Gastroesophageal sphincter (tissue), 4 donors: ENCODE data around the gene KRTAP10-2. TPM values are rescaled to one million over a fixed set of nuclear protein-coding genes. Genes with fewer than 3 reads are reported as not detected.

Source experiments
- ATAC-seq: fragments of 150-250 bp; one replicate; pipeline ENCODE4 v1.9.1; 2016; ENCODE audit warnings: mild to moderate bottlenecking, moderate library complexity
- H3K27ac ChIP-seq, 4 donors: fragments of 200-600 bp; sonication (generic) in 3 of 4; 1 replicate in 3 of 4; 2 replicates in 1 of 4; pipeline ENCODE4 v1.5.1; 2016 to 2019
- H3K27me3 ChIP-seq: fragments of 200-600 bp; sonication (generic); one replicate; pipeline ENCODE4 v1.5.1; 2019
- H3K36me3 ChIP-seq, 2 donors: fragments of 200-600 bp; sonication (generic); one replicate each; pipeline ENCODE4 v1.5.1; 2019; ENCODE audit warnings: control low read depth in 1 of 2
- H3K4me1 ChIP-seq, 3 donors: fragments of 200-600 bp; sonication (generic); 1 replicate in 2 of 3; 2 replicates in 1 of 3; pipeline ENCODE4 v1.5.1; 2016 to 2019; ENCODE audit warnings: control low read depth in 2 of 3
- H3K4me3 ChIP-seq, 2 donors: fragments of 200-600 bp; sonication (generic); one replicate each; pipeline ENCODE4 v1.5.1; 2019; ENCODE audit warnings: mild to moderate bottlenecking in 1 of 2, moderate library complexity in 1 of 2
- H3K9me3 ChIP-seq, 3 donors: fragments of 200-600 bp; sonication (generic); one replicate each; pipeline ENCODE4 v1.5.1; 2017 to 2019; ENCODE audit warnings: control low read depth in 2 of 3
- EP300 ChIP-seq: sonication (generic); formaldehyde crosslinking; IDR thresholded peaks from one replicate; pipeline ENCODE4 v1.6.1; 2017; ENCODE audit warnings: antibody characterized with exemption, mild to moderate bottlenecking
- POLR2A ChIP-seq, 2 donors: fragments of 450-650 bp; IDR thresholded peaks; one replicate each; pipeline ENCODE4 v1.6.1; 2017; ENCODE audit warnings: antibody characterized with exemption in 2 of 2, mild to moderate bottlenecking in 2 of 2, moderate library complexity in 1 of 2
- POLR2AphosphoS5 ChIP-seq: sonication (generic); formaldehyde crosslinking; IDR thresholded peaks from one replicate; pipeline ENCODE4 v1.6.1; 2017; ENCODE audit warnings: antibody characterized with exemption
- WGBS, 2 donors: methylation state at CpG; one replicate each; pipeline ENCODE4 v1.1.5; 2018; ENCODE audit warnings: low coverage in 1 of 2; 5-methylcytosine and 5-hydroxymethylcytosine counted together
- total RNA-seq, 4 donors: library from RNA; depleted of rRNA; stranded (reverse); fragments of >200 nt; gene quantifications; one replicate each; pipeline ENCODE4 v1.1.0, GENCODE V29; 2016
- TF ChIP-seq, protein P1 (sequence below), 4 experiments: fragments of 200-600 bp in 2 of 4; fragments of 450-650 bp in 2 of 4; sonication (generic) in 1 of 4; IDR thresholded peaks; one replicate each; pipeline ENCODE4 v1.5.1; 2017 to 2019; ENCODE audit warnings: antibody characterized with exemption in 4 of 4, mild to moderate bottlenecking in 2 of 4, moderate library complexity in 2 of 4

The KRTAP10-2 gene
- total RNA-seq, 4 donors from 2014 or later, result not detected

DNA sequence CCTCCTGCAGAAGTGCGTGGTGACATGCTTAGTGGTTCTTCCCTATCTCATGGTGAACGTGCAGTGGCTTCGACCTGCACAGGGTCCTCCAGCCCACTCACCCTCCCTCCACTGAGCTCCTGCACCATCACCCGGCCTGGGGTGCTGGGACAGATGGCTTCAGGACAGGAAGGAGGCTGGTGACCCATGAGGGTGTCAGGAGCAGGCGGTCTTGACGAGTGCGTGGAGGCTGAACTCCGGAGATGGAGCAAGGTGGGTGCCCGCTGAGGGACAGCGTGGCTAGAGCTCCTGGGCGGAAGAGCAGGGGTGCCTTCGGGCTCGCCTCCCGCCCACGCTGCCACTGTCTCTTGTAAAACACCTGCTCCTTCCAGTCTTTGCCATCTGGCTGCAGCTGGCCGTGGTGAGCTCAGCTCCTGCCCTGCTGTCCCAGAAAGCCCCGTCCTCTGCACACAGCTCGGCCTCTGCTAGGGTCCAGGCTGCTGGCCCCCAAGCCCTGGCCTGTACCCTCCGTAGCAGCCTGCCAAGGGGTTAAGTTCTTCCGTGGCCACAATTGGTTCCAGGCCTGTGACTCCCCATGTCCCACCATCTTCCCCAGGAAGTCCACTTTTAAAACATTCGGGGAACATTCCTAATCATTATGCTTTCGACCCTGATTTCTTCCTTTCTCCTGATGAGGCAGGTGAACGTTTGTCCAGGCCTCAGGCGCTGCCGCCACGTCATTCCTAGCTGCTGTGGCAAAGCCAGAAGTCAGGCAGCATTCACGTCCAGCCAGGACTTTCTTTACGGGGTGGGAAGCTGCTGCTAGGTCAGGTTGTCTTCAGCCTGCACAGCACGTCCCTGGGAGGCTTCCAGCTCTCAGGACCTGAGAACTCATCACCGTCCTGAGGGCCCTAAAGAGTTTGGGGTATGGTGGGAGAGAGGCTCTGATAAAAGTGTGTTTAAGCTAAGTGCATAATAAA lies 19.4 kb downstream of the KRTAP10-2 start:
- Histone ChIP-seq H3K4me1 (no peaks in the 10 kb centered on the region), H3K27me3 (peaks cover 58% of the 10 kb centered on the region), H3K4me3 (no peak overlapping the region), H3K36me3 (no peaks in the 10 kb centered on the region), H3K9me3 (no peaks in the 10 kb centered on the region), H3K27ac (no peak overlapping the region)
- no peak for ATAC-seq
- WGBS, 2 donors, result 60 to 95% methylated on average over 3 to 8 of the region's 30 CpGs
- no peak for TF ChIP-seq POLR2A (IDR thresholded peaks at IDR 0.05)
- no peak for TF ChIP-seq POLR2AphosphoS5
- TF ChIP-seq, protein P1, sequence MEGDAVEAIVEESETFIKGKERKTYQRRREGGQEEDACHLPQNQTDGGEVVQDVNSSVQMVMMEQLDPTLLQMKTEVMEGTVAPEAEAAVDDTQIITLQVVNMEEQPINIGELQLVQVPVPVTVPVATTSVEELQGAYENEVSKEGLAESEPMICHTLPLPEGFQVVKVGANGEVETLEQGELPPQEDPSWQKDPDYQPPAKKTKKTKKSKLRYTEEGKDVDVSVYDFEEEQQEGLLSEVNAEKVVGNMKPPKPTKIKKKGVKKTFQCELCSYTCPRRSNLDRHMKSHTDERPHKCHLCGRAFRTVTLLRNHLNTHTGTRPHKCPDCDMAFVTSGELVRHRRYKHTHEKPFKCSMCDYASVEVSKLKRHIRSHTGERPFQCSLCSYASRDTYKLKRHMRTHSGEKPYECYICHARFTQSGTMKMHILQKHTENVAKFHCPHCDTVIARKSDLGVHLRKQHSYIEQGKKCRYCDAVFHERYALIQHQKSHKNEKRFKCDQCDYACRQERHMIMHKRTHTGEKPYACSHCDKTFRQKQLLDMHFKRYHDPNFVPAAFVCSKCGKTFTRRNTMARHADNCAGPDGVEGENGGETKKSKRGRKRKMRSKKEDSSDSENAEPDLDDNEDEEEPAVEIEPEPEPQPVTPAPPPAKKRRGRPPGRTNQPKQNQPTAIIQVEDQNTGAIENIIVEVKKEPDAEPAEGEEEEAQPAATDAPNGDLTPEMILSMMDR (IDR thresholded peaks at IDR 0.05), result no peak
- no peak for TF ChIP-seq EP300

GRCh38 chr21:44530903-44531605 lies 20.3 kb downstream of the KRTAP10-2 start:
- Histone ChIP-seq H3K9me3 (no peaks in the 10 kb centered on the region), H3K4me1 (no peaks in the 10 kb centered on the region), H3K4me3 (no peak overlapping the region), H3K27ac (no peak overlapping the region), H3K36me3 (no peaks in the 10 kb centered on the region), H3K27me3 (peaks cover 58% of the 10 kb centered on the region)
- 89 to 93% methylated on average over 3 to 8 of the region's 23 CpGs for WGBS, 2 donors
- TF ChIP-seq EP300 (no peak), POLR2A (IDR thresholded peaks at IDR 0.05) (no peak), POLR2AphosphoS5 (no peak)
- TF ChIP-seq, protein P1 (IDR thresholded peaks at IDR 0.05), result no peak
- no peak for ATAC-seq

DNA sequence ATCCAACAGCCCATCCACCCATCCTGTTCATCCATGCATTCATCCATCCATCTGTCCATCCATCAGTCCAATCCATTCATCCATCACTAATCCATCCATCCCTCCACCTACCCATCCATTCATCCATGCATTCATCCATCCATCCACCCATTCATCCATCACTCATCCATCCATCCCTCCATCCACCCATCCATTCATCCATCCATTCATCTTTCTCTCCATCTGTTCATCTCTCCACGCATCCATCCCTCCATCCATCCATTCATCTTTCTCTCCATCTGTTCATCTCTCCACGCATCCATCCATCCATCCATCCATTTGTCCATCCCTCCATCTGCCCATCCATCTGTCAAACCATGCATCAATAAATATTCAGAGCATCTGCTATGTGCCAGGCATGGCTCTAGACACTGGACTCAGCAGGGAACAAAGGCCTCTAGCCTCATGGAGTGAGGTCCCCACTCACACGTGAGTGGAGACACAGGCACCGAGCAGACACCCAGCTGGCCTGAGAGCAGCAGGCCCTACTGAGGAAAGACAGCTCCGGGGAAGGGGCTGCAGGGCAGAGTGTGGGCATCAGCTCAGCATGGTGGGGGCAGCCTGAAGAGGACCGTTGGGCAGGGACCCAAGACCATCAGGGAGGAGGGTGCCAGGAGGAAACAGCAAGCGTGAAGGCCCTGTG lies 20.9 kb downstream of the KRTAP10-2 start:
- Histone ChIP-seq H3K27ac (no peak overlapping the region), H3K27me3 (peaks cover 58% of the 10 kb centered on the region), H3K4me1 (no peaks in the 10 kb centered on the region), H3K4me3 (no peak overlapping the region), H3K36me3 (no peaks in the 10 kb centered on the region), H3K9me3 (no peaks in the 10 kb centered on the region)
- WGBS, 2 donors, result 80 to 100% methylated on average over 2 to 6 of the region's 7 CpGs
- no peak for ATAC-seq
- TF ChIP-seq, protein P1 (IDR thresholded peaks at IDR 0.05), result no peak
- TF ChIP-seq EP300, result no peak
- TF ChIP-seq POLR2AphosphoS5, result no peak
- no peak for TF ChIP-seq POLR2A (IDR thresholded peaks at IDR 0.05)

DNA sequence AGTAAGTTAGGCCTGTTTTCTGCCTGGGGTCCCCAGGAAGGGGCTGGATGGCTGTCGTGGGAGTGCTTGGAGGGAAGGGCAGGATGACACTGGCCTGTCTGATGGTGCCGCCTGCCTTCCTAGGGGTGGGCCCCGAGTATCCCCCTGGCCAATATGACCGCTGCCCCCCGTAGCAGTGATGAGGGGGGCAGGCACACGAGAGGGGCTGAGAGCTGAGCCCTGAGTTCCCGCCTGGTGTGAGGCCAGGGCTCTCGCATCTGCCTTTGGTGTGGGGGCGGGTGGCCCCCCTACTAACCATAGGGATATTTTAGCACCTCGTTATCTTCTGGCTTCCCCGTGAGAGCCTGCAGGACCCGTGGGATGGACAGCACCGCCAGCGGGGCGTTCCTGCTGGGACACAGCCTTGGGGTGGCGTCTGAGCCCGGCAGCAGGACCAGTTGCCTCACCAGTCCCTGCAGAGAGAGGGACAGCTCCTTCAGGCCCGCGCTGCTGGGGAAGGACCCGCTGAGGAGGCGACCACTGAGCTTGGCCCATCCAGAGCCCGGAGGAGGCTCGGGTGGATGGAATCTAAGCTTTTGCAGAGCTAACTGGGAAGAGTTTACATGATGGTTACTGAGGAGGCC lies 21.7 kb downstream of the KRTAP10-2 start:
- no peaks in the 10 kb centered on the region for H3K9me3 ChIP-seq
- H3K27ac ChIP-seq, result no peak overlapping the region
- no peaks in the 10 kb centered on the region for H3K4me1 ChIP-seq
- no peaks in the 10 kb centered on the region for H3K36me3 ChIP-seq
- ATAC-seq, result no peak
- WGBS, 2 donors, result 60% methylated on average over 1 of the region's 23 CpGs; no CpG with 5 or more reads in 1 of the 2 donors
- no peak overlapping the region for H3K4me3 ChIP-seq
- TF ChIP-seq POLR2A (IDR thresholded peaks at IDR 0.05), result no peak
- TF ChIP-seq, protein P1 (IDR thresholded peaks at IDR 0.05), result no peak
- TF ChIP-seq EP300, result no peak
- no peak for TF ChIP-seq POLR2AphosphoS5
- peaks cover 58% of the 10 kb centered on the region for H3K27me3 ChIP-seq
